GM18498 (cell line): ENCODE measurements around the gene INPP5A.
A peak's percentile ranks its signal among the peaks of the same experiment; 100 is the strongest.

Source experiments
- ATAC-seq: cut with Tn5 transposase; IDR thresholded peaks from one replicate; pipeline ENCODE4 v1.9.1; 2021; ENCODE audit warnings: mild to moderate bottlenecking, moderate library complexity; ENCODE audit not compliant: unreplicated experiment

INPP5A gene

DNA sequence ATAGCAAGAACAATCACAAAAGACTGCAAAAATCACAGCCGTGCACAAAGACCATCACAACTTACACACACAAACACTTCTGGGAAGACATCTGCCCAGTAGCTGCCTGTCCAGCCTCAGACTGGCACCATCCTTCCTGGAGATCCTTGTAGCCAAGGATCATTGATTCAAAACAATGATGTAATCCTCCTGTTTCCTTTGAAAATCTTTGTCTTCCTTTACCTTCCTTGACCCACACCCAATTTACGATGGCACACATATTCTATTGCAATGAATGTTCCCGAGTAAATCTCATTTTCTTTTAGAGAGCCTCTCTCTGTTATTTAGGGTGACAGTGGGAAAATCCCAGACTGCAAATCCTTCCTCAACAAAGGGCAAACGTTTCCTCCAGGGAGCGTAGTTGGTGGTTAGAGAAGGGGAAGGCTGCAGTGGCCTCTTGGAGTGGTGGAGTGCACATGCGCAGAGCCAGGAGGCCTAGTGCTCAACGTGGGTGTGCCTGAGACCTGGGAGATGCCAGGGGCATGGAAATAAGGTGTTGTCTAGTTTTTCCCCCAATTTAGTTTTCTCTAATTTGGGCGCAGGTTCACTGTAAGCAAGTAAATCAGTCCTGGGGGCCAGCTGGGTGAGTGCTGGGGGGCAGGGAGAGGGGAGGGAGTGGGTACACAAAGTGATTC lies 3.1 kb upstream of the INPP5A start:
- ATAC-seq: no peak

GRCh38 chr10:132535065-132535651 lies 2.4 kb upstream of the INPP5A start:
- no peak for ATAC-seq

DNA sequence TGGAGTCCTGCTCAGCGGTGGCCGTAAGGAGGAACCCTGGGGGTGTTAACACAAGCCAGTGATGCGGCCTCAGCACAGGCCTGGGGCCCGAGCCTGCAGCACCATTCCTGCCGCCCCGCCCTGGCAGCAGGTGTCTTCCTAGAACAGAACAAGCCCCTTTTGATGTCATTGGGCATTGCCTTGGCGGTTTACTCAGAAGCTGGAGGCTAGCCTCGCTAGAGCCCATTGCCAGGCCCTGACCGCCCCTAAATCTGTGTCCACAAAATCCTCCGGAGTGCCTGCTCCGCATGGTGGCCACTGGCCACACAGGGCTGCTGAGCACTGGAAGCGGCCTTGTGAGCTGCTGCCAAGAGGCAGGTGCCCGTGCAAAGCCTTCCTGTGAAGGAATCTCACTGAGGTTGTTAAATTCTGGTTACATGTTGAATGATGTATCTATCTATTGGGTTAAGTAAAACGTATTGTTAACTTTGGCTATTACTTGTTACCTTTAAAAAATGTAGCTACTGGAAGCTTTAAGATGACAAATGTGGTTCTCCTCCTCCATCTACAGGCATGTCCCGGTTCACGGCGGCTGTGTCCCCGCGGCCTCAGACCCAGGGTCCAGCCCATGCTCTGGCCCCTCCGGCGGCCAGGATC lies 1.2 kb upstream of the INPP5A start:
- ATAC-seq: no peak

GRCh38 chr10:132536877-132537683 lies 507 bp upstream of the INPP5A start:
- peak; percentile 88 for ATAC-seq

DNA sequence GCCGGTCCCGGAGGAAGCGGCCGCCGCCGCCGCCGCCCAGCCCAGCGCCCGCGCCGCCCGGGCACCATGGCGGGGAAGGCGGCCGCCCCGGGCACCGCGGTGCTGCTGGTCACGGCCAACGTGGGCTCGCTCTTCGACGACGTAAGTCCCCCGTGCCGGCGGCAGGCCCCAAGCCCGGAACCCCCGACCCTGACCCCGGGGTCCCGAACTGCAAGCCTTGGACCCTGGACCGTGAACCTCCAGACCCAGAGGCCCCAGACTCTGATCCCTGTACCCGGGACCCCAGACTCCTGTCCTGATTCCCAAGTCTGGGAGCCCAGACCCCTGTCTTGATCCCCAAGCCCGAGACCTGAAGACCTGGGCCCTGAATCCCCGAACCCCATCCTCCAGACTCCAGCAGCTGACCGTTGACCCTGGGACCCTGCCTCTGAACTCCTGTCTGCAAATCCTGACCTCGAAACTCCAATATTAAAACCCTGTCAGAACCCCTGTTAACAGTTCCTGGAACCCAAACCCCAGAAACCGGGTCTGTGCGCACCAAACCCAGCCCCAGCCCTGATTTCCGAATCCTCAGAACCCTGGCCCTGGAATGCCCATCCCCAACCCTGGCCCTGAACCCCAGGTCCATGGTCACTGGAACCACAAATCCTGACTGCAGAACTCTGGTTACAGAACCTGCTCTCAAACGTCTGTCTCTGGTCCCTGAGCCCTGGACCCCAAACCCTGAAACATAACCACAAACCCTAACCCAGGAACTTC lies 623 bp downstream of the INPP5A start:
- ATAC-seq: no peak

DNA sequence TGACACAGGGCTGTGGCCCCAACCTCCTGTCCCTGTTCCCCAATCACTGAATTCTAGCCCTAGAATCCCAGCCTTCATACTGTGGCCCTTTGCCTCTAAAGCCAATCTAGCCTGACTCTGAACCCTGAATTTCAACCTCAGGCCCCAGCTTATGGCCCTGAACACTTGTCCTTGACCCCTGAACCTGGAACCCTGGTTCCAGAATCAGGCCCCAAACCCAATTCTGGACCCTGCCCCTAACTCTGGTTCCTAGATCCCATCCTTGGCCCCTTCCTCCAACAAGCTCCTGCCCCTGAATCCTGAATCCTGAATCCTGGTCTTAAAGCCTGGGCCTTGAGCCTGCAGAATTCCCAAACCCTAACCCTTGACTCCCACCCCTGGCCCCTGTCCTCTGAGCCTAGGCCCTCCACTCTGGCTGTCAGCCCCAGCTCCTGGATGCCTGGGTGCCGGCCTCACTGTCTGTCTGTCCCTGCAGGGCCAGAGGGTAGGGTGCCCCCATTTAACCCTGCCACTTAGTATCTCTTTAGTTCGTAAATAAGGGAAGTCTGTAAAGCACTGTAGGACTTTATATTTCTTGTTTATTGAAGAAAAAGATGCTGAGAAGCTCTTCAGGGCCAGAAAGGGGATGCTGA lies 1.3 kb downstream of the INPP5A start:
- ATAC-seq: no peak

- ATAC-seq: no peak
Measured at GRCh38 chr10:132539431-132539839, 1.8 kb downstream of the INPP5A start.

GRCh38 chr10:132539894-132540293 lies 2.3 kb downstream of the INPP5A start:
- ATAC-seq: no peak

GRCh38 chr10:132540456-132540855 lies 2.9 kb downstream of the INPP5A start:
- no peak for ATAC-seq

DNA sequence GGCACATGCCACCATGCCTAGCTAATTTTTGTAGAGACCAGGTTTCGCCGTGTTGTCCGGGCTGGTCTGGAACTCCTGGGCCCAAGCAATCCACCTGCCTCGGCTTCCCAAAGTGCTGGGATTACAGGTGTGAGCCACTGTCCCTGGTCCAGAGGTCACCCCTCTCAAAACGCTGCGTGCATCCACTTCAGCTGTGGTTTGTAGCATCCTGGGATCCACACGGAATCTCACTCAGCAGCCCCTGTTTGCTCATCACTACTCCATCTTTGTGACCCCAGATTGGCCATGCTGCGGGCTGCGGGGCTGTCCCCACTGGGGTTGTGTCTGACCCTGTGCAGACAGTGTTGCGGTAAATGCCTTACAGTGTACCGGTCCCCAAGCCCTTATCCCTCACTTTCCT lies 3.5 kb downstream of the INPP5A start:
- no peak for ATAC-seq

DNA sequence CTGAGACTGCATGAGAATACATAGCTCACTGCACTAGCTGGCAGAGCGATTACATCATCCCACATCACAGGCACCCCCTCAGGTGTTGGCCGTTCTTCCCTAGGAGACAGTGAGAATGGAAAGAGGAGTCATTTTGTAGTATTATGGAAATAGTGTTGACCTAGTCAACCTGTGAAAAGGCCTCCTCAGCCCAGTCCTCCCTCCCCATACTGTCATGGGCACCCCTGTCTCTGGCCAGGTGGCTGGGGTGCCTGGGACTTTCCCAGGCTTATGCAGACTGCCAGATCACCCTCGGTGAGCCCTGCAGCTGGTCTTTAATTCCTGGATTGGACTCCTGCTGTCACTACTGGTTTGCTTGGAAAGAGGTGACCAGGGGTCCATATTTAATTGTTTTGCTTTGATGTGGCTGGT lies 4.0 kb downstream of the INPP5A start:
- no peak for ATAC-seq

DNA sequence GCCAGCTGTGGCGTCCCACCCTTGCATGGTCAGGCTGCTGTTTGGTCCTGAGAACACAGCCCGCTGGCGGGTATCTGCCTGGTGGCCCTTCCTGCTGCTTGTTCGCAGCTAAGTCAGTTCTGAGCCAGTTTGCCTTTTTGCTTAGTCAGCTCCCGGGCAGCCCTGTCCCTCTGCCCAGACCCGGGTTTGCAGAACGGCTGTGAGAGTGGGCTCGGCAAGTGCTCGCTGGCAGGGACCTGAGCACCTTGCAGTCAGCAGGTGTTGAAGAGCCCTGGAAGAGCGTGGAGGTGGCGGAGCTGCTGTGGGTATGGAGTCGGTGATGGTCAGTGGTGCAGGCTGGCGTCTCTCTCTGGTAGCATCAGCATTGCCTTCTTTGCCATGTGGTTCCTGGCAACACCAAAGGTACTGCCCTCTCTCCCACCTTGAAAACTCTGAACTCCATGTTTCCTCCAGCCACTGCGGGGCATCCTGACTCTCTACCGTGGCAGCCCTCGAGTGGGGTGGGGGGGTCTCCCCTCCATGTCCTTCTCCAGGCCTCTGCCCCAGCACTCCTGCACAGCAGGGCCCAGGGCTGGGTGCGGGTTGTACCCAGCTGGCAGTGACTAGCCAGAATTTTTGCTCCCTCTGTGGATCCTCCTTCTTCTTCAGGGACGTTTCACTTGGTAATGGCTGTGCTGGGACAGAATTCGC lies 4.6 kb downstream of the INPP5A start:
- ATAC-seq: no peak

DNA sequence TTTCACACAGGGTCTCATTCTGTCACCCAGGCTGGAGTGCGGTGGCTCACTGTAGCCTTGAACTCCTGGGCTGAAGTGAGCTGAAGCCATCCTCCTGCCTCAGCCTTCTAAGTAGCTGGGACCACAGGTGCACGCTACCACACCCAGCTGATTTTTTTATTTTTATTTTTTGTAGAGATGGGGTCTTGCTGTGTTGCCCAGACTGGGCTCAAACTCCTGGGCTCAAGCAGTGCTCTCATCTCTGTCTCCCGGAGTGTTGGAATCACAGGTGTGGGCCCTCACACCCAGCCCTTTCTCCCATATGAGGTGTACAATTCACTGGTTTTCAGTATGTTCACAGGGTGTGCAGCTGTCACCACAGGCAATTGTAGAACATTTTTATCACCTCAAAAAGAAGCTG lies 5.2 kb downstream of the INPP5A start:
- no peak for ATAC-seq

DNA sequence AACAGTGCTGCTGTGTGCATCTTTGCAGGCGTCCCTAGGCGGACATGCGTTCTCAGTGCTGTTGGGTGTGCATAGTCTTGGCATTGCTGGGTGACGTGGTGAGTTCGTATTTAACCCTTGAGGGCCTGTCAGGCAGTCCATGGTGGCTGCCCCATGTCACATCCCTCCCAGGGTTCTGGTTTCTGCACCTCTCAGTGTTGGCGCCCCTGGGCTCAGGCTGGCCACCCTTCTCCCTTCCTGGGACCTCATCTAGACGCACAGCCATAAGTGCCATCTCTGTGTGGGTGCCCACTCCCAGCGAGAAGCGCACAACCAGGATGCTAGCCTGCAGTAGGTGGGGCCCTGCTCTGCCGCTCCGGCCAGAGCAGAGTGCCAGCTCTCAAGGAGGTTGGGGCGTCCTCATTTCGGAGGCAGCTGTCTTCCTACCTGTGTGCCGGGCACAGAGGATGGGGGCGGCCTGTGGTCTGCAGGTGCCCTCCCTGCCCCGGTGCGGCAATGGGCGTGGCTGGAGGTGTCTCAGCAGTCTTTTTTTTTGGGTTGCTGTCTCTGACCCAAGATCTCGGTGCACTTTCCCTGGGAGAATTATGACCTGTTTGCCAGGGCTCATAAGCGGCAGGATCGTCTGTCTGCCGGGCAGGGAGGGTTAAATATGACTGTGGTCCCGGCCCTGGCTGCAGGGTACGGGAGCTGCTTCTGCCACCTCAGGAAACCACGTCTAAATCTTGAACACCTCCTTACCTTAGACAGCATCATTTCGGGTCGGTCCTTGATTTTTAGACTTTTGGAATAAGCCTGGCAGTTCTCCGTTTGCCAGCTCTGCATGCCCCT lies 6.5 kb downstream of the INPP5A start:
- ATAC-seq: no peak

GRCh38 chr10:132544744-132545658 lies 7.4 kb downstream of the INPP5A start:
- no peak for ATAC-seq

DNA sequence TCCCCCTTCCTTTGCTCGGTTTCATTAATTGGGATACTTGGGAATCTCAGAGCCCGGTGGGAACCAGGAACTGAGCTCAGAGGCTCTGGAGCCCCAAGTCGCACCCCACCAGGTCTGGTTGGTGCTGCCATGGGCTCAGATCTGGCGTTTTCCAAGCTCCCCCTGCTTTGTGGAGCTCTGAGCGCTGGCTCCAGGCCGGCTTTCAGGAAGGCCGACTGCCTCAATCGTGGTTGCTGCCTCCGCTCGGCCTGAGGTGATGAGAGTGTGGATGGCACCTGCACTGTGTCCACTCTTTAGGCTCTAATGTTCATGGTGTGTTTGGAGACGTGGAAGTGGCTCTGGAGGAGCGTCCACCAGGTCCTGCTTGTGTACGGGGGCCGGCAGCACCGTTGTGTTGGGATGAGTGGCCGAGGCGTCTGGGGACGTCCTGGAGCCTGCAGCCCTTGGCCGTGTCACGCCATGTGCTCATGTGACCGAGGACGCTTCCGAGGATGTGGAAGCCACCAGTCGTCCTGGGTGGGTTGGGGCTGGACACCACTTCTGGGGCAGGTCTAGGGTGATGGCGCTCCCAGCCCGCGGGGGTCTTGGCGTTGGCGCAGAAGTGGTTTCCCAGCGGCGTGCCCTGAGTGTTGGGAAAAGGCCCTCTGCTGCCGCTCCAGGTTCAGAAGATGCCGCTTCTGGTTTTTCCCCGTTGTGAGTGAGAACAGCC lies 8.2 kb downstream of the INPP5A start:
- ATAC-seq: no peak
